OCI-LY1 (cell line): ENCODE data around the gene OR52E4.

Experiments used
- CTCF ChIP-seq: fragments of 200-600 bp; sonication (generic), shearing (Covaris generic); IDR thresholded peaks from 2 replicates; pipeline ENCODE4 v1.5.1; 2017; ENCODE audit warnings: mild to moderate bottlenecking, antibody characterized with exemption, low read length, moderate library complexity, mixed read lengths
- EZH2 ChIP-seq: fragments of 200-600 bp; sonication (generic), shearing (Covaris generic); IDR thresholded peaks from 2 replicates; pipeline ENCODE4 v1.8.0; 2017; ENCODE audit warnings: borderline replicate concordance, mixed run types, mild to moderate bottlenecking, antibody characterized with exemption, low read length, moderate library complexity, mixed read lengths

GRCh38 chr11:5922749-5923426 is 42.5 kb downstream of the OR52E4 start:
- no peak for TF ChIP-seq CTCF
- TF ChIP-seq EZH2 = no peak
